OCI-LY3 (cell line): Measurements from ENCODE around the gene WNT7A.

Source experiments
- EZH2phosphoT487 ChIP-seq: fragments of 200-600 bp; shearing (Covaris generic); IDR thresholded peaks from 2 replicates; pipeline ENCODE4 v1.6.1; 2018; ENCODE audit warnings: antibody characterized with exemption, mixed run types, low read depth
- TF ChIP-seq, protein P1 (sequence below): fragments of 200-600, 300-600 bp; sonication (generic); IDR thresholded peaks from 2 replicates; pipeline ENCODE4 v1.5.1; 2014; ENCODE audit warnings: antibody characterized with exemption, low read length, low read depth

DNA sequence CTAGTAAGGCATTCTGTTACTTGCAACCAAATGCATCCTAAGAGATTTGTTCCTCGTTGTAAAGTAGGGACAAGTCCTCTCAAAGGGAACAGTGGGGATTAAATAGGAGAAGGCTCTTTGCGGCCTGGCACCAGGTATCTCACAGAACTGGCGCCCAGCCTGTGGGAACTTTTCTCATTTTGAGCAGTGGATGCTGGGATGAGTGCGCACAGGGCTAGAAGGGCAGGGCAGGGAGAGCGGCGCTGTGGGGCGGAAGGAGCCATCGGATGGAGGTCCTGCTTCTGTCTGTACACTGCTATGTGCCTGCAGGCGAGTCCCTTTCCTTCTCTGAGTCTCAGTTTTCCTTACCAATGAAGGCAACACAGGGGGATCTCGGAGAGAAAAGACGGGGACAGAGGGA is 50.6 kb downstream of the WNT7A start:
- TF ChIP-seq, protein P1, sequence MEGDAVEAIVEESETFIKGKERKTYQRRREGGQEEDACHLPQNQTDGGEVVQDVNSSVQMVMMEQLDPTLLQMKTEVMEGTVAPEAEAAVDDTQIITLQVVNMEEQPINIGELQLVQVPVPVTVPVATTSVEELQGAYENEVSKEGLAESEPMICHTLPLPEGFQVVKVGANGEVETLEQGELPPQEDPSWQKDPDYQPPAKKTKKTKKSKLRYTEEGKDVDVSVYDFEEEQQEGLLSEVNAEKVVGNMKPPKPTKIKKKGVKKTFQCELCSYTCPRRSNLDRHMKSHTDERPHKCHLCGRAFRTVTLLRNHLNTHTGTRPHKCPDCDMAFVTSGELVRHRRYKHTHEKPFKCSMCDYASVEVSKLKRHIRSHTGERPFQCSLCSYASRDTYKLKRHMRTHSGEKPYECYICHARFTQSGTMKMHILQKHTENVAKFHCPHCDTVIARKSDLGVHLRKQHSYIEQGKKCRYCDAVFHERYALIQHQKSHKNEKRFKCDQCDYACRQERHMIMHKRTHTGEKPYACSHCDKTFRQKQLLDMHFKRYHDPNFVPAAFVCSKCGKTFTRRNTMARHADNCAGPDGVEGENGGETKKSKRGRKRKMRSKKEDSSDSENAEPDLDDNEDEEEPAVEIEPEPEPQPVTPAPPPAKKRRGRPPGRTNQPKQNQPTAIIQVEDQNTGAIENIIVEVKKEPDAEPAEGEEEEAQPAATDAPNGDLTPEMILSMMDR: no peak
- TF ChIP-seq EZH2phosphoT487: no peak
